HepG2 (cell line): Measurements from ENCODE around the gene SNUPN. TPM values are rescaled to one million over a fixed set of nuclear protein-coding genes. Genes with fewer than 3 reads are reported as not detected.

ENCODE experiments used
- GLI4 ChIP-seq: sonication (generic); formaldehyde crosslinking; IDR thresholded peaks from 2 replicates; pipeline ENCODE4 v1.5.1; 2020; ENCODE audit warnings: missing genetic modification reagents, mild to moderate bottlenecking, moderate library complexity, borderline replicate concordance
- HOXA9 ChIP-seq: sonication (generic); formaldehyde crosslinking; IDR thresholded peaks from 2 replicates; pipeline ENCODE4 v1.8.1; 2022; ENCODE audit warnings: missing genetic modification reagents, mild to moderate bottlenecking, moderate library complexity, borderline replicate concordance
- KAT7 ChIP-seq: IDR thresholded peaks from 2 replicates; pipeline ENCODE4 v1.6.1; 2018; ENCODE audit warnings: borderline replicate concordance, missing compliant biosample characterization
- MAF1 ChIP-seq: sonication (generic); formaldehyde crosslinking; IDR thresholded peaks from 2 replicates; pipeline ENCODE4 v1.5.0; 2020; ENCODE audit warnings: missing genetic modification reagents, borderline replicate concordance
- NAIF1 ChIP-seq: sonication (generic); formaldehyde crosslinking; IDR thresholded peaks from 2 replicates; pipeline ENCODE4 v1.5.0; 2020; ENCODE audit warnings: mild to moderate bottlenecking, missing genetic modification reagents, borderline replicate concordance
- NFIC ChIP-seq: IDR thresholded peaks from 2 replicates; pipeline ENCODE4 v1.6.1; 2012; ENCODE audit warnings: mild to moderate bottlenecking, low read length, inconsistent platforms
- NRL ChIP-seq: sonication (generic); formaldehyde crosslinking; IDR thresholded peaks from 2 replicates; pipeline ENCODE4 v1.5.0; 2020; ENCODE audit warnings: missing genetic modification reagents, mild to moderate bottlenecking, moderate library complexity, borderline replicate concordance
- PTBP1 ChIP-seq: fragments of 200-400 bp; formaldehyde crosslinking; IDR thresholded peaks from 2 replicates; pipeline ENCODE4 v1.6.1; 2018; ENCODE audit warnings: low read length, low read depth; ENCODE audit not compliant: poor library complexity, severe bottlenecking
- RBAK ChIP-seq: sonication (generic); formaldehyde crosslinking; IDR thresholded peaks from 2 replicates; pipeline ENCODE4 v1.5.1; 2020; ENCODE audit warnings: mild to moderate bottlenecking, missing genetic modification reagents
- RFX5 ChIP-seq: IDR thresholded peaks from 2 replicates; pipeline ENCODE4 v1.6.1; 2011; ENCODE audit warnings: low read depth, low read length, improper control_type of control experiment
- SMAD3 ChIP-seq: sonication (generic); formaldehyde crosslinking; IDR thresholded peaks from 2 replicates; pipeline ENCODE4 v1.4.0; 2020; ENCODE audit warnings: missing genetic modification reagents
- SOX5 ChIP-seq: IDR thresholded peaks from 2 replicates; pipeline ENCODE4 v1.6.1; 2016; ENCODE audit warnings: borderline replicate concordance
- TCF7L2 ChIP-seq: IDR thresholded peaks from 2 replicates; pipeline ENCODE4 v1.6.1; 2011; ENCODE audit warnings: mild to moderate bottlenecking, low read depth, low read length, moderate library complexity
- ZNF282 ChIP-seq: fragments of 450-650 bp; IDR thresholded peaks from 2 replicates; pipeline ENCODE4 v1.6.1; 2018; ENCODE audit not compliant: partially characterized antibody
- ZNF496 ChIP-seq: sonication (generic); formaldehyde crosslinking; IDR thresholded peaks from 2 replicates; pipeline ENCODE4 v1.8.1; 2023; ENCODE audit warnings: mild to moderate bottlenecking, moderate library complexity, missing genetic modification reagents; ENCODE audit not compliant: insufficient replicate concordance
- ZNF530 ChIP-seq: sonication (generic); formaldehyde crosslinking; IDR thresholded peaks from 2 replicates; pipeline ENCODE4 v1.5.0; 2020; ENCODE audit warnings: low read depth, mild to moderate bottlenecking, missing genetic modification reagents
- ZNF678 ChIP-seq: sonication (generic); formaldehyde crosslinking; IDR thresholded peaks from 2 replicates; pipeline ENCODE4 v1.4.0; 2020; ENCODE audit warnings: mild to moderate bottlenecking, missing genetic modification reagents
- ZNF713 ChIP-seq: sonication (generic); formaldehyde crosslinking; IDR thresholded peaks from 2 replicates; pipeline ENCODE4 v1.4.0; 2020; ENCODE audit warnings: mild to moderate bottlenecking, missing genetic modification reagents
- ZNF788 ChIP-seq: sonication (generic); formaldehyde crosslinking; IDR thresholded peaks from 2 replicates; pipeline ENCODE4 v1.5.0; 2020; ENCODE audit warnings: mild to moderate bottlenecking, missing genetic modification reagents, borderline replicate concordance
- polyA plus RNA-seq, 8 experiments: library from polyadenylated mRNA; depleted of rRNA in 3 of 8; stranded (reverse) in 7 of 8; unstranded in 1 of 8; fragments of >200 nt; fragmentation: Illumina TruSeq in 4 of 8; extraction: Trizol in 4 of 8; gene quantifications; 2 replicates each; pipeline versions ENCODE4 v1.2.1 to v1.2.3, GENCODE V29; 2011 to 2016; ENCODE audit warnings: low read depth in 4 of 8, missing spikeins in 1 of 8, mixed read lengths in 1 of 8; ENCODE audit not compliant: insufficient read depth in 1 of 8
- total RNA-seq, 5 experiments: library from RNA; depleted of rRNA; stranded (reverse); fragments of >200 nt; fragmentation: Illumina TruSeq; extraction: Trizol; gene quantifications; 2 replicates each; pipeline ENCODE4 v1.2.3, GENCODE V29; 2016; ENCODE audit warnings: low read depth in 1 of 5
- TF ChIP-seq, protein P1 (sequence below): sonication (generic); formaldehyde crosslinking; IDR thresholded peaks from 2 replicates; pipeline ENCODE4 v1.5.0; 2020; ENCODE audit warnings: missing genetic modification reagents
- TF ChIP-seq, protein P2 (sequence below): sonication (generic); formaldehyde crosslinking; IDR thresholded peaks from 2 replicates; pipeline ENCODE4 v1.4.0; 2020; ENCODE audit warnings: missing genetic modification reagents
- TF ChIP-seq, protein P3 (sequence below): sonication (generic); formaldehyde crosslinking; IDR thresholded peaks from 2 replicates; pipeline ENCODE4 v1.8.0; 2022; ENCODE audit warnings: mild to moderate bottlenecking, missing genetic modification reagents, borderline replicate concordance
- TF ChIP-seq, protein P4 (sequence below): sonication (generic); formaldehyde crosslinking; IDR thresholded peaks from 2 replicates; pipeline ENCODE4 v1.5.0; 2020; ENCODE audit warnings: missing genetic modification reagents, mild to moderate bottlenecking, borderline replicate concordance
- TF ChIP-seq, protein P5 (sequence below): IDR thresholded peaks from 2 replicates; pipeline ENCODE4 v1.6.1; 2016; ENCODE audit warnings: missing genetic modification reagents, missing compliant biosample characterization

Gene SNUPN
- total and polyA plus RNA-seq, 2 of the 13 experiments (the other 11 are each of a cell fraction or from before 2014, with no cell fraction given), result 9.0 to 16.4 TPM

DNA sequence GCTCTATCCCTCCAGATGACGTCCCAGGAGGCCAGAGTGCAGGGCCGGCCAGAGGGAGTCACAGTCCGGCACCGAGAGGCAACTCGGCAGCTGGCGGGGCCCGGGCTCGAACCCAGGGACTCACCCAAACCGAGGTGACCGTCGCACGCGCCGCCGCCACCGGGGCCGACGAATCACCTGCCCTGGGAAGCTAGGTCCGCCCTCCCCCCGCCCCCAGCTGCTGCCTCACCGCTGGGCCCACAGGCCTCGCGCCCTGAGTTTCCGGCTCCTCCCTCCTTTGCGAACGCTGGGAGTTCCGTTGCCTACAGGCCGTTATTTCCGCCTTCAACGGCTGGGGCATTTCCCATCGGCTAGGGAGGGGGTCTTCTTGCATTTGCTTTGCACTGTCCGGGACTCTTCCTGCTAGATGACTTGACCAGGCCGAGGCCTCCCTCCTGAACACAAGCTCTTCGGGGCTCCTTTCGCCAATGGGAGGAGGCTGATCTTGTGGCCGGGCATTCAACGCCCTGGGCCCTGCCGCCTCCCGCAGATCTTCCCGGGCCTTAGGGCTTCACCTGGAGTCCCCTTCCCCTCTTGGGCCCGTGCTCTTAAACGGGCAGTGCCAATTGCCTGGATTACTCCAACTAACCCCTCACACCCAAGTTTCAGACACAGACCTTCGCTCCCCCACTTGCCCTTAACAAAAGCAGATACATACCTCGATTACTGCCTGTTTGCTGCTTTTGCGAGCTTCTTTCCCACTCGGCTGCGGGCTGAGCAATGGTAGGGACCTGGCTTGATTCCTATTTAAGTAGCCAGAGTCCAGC lies at the start of gene SNUPN (continued):
- TF ChIP-seq, protein P1, sequence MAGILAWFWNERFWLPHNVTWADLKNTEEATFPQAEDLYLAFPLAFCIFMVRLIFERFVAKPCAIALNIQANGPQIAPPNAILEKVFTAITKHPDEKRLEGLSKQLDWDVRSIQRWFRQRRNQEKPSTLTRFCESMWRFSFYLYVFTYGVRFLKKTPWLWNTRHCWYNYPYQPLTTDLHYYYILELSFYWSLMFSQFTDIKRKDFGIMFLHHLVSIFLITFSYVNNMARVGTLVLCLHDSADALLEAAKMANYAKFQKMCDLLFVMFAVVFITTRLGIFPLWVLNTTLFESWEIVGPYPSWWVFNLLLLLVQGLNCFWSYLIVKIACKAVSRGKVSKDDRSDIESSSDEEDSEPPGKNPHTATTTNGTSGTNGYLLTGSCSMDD, result no peak
- peak; percentile 66; the same call in 1 of the 2 replicates for TF ChIP-seq NRL
- TF ChIP-seq NAIF1 (CRISPR knock-in tag), result no peak; the same call in 1 of the 2 replicates
- TF ChIP-seq KAT7 (CRISPR knock-in tag), result peak; percentile 57; the same call in 1 of the 2 replicates
- no peak for TF ChIP-seq NFIC
- peak; percentile 78; the same call in 1 of the 2 replicates for TF ChIP-seq MAF1 (CRISPR knock-in tag)
- TF ChIP-seq ZNF678, result no peak
- TF ChIP-seq, protein P2, sequence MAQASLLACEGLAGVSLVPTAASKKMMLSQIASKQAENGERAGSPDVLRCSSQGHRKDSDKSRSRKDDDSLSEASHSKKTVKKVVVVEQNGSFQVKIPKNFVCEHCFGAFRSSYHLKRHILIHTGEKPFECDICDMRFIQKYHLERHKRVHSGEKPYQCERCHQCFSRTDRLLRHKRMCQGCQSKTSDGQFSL, result no peak
- no peak for TF ChIP-seq ZNF282
- no peak for TF ChIP-seq RBAK
- peak; percentile 15; the same call in 1 of the 2 replicates for TF ChIP-seq SOX5 (CRISPR knock-in tag)
- no peak for TF ChIP-seq TCF7L2
- TF ChIP-seq RFX5, result no peak
- TF ChIP-seq PTBP1, result no peak
- no peak for TF ChIP-seq ZNF713 (CRISPR knock-in tag)
- TF ChIP-seq, protein P3, sequence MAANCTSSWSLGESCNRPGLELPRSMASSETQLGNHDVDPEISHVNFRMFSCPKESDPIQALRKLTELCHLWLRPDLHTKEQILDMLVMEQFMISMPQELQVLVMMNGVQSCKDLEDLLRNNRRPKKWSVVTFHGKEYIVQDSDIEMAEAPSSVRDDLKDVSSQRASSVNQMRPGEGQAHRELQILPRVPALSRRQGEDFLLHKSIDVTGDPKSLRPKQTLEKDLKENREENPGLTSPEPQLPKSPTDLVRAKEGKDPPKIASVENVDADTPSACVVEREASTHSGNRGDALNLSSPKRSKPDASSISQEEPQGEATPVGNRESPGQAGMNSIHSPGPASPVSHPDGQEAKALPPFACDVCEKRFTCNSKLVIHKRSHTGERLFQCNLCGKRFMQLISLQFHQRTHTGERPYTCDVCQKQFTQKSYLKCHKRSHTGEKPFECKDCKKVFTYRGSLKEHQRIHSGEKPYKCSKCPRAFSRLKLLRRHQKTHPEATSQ (CRISPR knock-in tag), result no peak
- TF ChIP-seq SMAD3 (CRISPR knock-in tag), result no peak; the same call in 1 of the 2 replicates
- TF ChIP-seq, protein P4, sequence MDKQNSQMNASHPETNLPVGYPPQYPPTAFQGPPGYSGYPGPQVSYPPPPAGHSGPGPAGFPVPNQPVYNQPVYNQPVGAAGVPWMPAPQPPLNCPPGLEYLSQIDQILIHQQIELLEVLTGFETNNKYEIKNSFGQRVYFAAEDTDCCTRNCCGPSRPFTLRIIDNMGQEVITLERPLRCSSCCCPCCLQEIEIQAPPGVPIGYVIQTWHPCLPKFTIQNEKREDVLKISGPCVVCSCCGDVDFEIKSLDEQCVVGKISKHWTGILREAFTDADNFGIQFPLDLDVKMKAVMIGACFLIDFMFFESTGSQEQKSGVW, result no peak
- TF ChIP-seq GLI4 (CRISPR knock-in tag), result no peak
- peak; percentile 56; the same call in 1 of the 2 replicates for TF ChIP-seq ZNF788 (CRISPR knock-in tag)
- no peak for TF ChIP-seq ZNF530 (CRISPR knock-in tag)
- TF ChIP-seq HOXA9, result no peak
- TF ChIP-seq, protein P5, sequence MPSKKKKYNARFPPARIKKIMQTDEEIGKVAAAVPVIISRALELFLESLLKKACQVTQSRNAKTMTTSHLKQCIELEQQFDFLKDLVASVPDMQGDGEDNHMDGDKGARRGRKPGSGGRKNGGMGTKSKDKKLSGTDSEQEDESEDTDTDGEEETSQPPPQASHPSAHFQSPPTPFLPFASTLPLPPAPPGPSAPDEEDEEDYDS (CRISPR knock-in tag), result peak; percentile 58; the same call in 1 of the 2 replicates
- no peak for TF ChIP-seq ZNF496 (CRISPR knock-in tag)
